CD4-positive, alpha-beta T cell treated with Interleukin-12 subunit alpha and Interleukin-12 subunit beta, for 1 hour (primary cell): ENCODE data around the gene STK39.
A peak's percentile ranks its signal among the peaks of the same experiment; 100 is the strongest.
"Not testable (repeated sequence)": the region's sequence is repeated elsewhere in the genome, so short reads cannot be mapped to it uniquely, and the experiment has no call there.

Source experiments
- DNase-seq: peaks from one replicate; pipeline ENCODE4 v3.0.0-alpha.2; 2020

The STK39 gene

DNA sequence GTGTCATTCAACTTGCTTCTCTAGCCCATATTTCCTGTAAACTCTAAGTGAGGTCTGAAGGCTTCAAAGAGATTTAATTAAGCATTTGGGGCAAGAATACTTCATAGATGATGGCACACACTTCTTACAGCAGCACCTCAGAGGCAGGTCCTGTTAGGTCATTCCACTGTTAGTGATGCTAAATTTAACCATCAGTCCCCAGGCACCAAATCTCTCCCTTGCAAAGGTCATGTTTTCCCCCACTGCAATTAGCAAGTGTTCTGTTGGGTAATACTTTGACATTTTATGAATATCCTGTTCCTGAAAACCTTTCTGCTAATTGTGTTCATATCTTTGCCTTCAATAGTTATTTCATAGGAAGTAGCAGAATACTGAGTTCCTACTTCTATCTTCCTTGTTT, 117.0 kb downstream of the STK39 start:
- DNase-seq: no peak

DNA sequence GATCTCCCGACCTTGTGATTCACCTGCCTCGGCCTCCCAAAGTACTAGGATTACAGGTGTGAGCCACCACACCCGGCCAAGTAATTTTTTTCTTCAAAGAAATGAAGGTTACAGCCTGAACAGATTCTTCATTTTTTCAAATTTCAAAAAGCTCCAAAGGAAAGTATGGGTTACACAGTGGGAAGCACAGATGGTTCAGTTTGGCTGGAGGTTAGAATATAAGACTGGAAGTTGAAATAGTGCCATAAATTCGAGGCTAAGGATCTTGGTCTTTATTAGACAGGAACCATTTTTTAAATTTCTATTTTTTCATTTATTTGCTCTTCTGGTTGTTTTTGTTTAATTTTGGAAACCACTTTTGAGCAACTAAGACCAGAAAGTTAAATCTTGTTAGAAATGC, 120.0 kb downstream of the STK39 start:
- DNase-seq: no peak

DNA sequence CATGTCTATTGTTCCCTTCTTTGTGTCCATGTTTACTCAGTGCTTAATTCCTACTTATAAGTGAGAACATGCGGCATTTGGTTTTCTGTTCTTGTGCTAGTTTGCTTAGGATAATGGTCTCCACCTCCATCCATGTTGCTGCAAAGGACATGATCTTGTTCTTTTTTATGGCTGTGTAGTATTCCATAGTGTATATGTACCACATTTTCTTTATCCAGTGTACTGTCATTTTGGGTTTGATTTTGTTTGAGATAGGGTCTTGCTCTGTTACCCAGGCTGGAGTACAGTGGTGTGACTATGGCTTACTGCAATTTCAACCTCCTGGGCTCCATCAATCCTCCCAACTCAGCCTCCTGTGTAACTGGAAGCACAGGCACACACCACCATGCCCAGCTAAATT, 125.2 kb downstream of the STK39 start:
- not testable (repeated sequence) for DNase-seq

DNA sequence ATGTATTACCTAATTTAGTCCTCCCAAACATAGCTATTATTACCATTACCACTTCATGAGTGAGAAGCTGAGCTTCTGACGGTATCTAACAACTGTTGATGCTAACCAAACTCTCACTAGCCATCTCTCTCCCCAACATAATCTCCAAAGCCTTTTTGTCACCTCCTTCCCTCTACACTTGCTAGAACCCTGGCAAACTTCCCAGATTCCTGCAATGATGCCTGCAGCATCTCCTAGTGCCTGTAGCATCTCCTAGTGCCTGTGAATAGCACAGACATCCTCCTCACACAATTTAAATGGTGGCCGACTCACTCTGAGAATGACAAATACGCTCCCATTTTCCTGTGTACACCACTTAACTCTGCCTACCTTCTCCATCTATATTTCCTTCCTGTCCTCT, 126.7 kb downstream of the STK39 start:
- no peak for DNase-seq

DNA sequence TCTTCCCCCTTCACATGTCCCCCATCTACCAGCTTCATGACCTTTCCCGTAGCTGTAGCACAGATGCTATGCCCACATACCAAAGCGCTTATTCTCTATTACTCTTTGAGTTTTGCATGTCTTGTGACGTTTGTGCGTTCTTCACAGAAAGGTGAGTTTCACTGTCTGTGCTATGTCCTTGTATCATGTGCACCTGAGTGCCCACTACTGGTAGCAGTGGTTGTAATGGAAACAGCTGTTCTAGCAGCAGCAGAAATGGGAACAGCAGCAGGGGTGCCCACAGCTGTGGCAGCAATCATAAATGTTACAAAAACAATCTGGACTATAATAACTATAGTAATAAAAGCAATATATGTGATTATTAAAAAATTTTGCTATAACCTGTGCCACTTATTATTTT, 127.1 kb downstream of the STK39 start:
- no peak for DNase-seq

- peak; percentile 46 for DNase-seq
Observed at GRCh38 chr2:168119515-168120141, 127.8 kb downstream of the STK39 start.

DNA sequence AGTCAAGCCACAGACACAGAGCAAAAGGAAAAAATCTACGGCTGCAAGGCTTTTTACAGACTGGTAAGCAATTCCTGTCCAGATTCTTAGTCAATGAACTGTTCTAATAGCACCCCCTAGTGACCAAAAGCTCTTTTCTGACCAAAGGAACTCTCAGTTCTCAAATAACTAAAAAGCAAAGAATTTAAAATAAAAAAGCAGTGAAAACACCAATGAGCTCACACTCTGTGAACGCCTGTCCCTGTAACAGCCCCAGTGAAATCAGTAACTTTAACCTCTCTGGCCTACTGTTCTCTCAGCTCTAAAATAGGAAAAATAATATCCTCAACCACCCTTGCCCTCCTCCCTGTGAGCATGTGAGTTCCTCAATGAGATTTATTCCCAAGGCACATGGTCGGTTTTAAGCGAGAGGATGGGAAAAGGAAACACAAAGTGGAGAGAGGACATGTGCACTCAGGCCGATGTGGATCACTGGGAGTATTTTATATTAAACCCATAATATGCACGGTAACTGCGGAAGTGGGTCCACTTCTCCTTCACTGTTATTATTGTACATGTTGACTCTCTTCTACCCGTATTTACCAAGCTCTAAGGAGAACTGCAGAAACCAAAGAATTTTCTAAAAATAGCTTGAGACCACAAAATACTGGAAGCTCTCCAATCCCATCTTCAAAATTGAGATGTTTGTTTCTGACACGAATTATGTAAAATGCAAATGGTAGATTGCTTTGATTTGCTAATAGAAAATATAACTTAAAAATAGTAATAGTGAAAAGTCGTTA, 128.5 kb downstream of the STK39 start:
- peak; percentile 61 for DNase-seq

DNA sequence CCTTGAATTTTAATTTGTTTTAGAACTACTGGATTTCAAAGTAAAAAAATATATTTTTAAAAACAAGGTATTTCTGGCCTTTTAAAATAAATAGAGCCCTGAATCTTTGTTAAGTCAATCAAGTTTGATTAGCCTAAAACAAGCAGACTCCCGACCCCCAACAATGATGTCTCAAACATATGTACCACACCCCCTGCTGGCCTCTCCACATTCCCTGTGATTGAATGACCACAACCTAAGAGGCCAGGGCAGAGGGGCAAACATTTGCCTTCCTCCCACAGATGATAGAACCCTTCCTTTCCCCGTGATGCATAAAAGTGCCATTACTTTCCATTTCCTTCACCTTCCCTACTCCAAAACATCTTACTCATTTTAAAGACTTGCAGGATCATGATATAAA, 130.9 kb downstream of the STK39 start:
- DNase-seq: no peak

DNA sequence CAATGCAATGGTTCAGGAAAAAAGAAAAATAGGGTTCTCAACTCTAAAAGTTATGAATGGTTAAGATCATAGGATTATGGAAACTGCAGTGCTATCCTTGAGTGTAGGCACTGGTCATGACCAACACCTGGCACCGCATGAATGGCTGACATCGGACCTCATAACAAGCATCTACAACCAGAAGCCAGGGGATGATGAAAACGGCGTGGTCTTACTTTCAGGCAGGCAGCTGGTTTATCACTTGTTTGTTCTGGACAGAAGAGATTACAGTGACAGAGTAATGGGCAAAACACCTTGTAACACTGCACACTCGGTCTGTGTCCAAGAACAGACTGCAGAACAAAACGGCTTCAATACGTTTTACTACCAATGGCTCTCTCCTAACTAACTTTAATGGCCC, 132.8 kb downstream of the STK39 start:
- no peak for DNase-seq

DNA sequence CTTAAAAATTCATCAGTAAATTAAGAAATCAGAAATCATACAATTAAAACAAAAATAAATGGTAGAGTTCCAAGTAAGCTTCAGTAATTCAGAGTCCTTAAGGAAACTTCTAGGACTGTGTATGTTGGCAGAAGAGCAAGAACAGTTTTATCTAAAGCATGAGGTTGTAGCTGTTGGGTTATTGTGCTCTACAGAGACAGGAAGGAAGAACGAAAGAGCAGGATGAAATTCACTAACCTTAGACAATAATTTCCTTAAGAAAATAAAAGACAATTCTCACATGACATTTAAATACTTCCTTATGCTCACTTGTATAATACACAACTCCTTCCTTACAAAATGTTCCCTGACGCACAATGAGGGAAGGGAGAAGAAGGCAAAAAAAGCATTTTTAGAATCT, 133.4 kb downstream of the STK39 start:
- no peak for DNase-seq

GRCh38 chr2:168107322-168107721, 140.1 kb downstream of the STK39 start:
- DNase-seq: no peak

DNA sequence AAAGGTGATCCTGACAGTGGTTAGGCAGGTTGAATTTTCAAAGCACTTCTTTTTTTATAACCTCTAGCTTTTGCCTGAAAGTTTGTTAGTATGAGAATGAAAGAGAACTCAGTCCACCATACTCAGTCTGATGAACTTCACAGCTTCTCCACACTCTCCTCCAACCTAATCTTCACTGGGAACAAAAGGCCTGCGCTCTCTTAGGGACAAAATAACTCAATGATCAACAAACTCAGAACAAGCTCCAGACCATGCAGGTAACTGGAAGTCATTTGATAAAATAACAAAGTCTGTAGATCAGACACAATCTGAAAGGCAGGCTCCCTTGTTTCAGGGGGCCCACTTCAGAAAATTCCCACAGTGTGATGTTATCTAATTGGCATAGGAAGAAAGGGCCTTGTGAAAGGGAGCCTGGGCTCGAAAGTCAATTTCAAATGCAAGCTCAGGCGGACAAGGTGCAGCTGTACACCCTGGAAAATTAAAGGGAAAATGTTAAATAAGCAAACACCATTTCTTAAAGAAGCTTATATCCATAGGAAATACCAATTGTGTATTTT, 142.2 kb downstream of the STK39 start:
- no peak for DNase-seq

DNA sequence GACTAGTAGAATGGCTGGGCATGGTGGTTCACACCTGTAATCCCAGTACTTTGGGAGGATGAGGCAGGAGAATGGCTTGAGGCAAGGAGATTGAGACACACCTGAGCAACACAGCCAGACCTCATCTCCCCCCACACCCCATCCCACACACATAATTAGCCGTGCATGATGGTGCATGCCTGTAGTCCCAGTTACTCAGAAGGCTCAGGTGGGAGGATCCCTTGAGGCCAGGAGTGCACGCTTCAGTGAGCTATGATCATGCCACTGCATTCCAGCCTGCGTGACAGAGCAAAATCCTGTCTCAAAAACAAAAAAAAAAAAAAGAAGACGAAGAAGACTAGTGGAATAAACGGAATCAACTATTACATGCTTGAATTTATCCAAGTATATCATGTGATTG, 150.0 kb downstream of the STK39 start:
- DNase-seq: no peak

- no peak for DNase-seq
Observed at GRCh38 chr2:168096158-168096557, 151.2 kb downstream of the STK39 start.

DNA sequence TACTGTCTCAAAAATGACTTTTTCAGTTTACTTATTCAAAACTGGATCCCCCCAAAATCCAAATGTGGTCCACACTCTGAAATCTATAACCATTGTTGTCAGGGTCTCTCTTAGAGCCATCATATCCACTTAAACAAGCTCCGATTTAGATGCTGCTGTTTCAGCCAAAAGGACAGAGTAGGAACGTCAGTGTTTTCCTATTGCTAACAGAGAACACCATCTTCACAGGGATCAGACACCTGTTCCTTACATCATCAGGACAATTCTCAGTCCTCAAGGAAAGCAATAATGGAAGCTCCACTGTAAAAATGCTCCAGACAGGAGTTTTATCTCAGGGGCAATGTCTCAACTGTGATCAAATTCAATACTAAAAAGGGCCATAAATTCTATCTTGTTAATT, 155.4 kb downstream of the STK39 start:
- DNase-seq: no peak

DNA sequence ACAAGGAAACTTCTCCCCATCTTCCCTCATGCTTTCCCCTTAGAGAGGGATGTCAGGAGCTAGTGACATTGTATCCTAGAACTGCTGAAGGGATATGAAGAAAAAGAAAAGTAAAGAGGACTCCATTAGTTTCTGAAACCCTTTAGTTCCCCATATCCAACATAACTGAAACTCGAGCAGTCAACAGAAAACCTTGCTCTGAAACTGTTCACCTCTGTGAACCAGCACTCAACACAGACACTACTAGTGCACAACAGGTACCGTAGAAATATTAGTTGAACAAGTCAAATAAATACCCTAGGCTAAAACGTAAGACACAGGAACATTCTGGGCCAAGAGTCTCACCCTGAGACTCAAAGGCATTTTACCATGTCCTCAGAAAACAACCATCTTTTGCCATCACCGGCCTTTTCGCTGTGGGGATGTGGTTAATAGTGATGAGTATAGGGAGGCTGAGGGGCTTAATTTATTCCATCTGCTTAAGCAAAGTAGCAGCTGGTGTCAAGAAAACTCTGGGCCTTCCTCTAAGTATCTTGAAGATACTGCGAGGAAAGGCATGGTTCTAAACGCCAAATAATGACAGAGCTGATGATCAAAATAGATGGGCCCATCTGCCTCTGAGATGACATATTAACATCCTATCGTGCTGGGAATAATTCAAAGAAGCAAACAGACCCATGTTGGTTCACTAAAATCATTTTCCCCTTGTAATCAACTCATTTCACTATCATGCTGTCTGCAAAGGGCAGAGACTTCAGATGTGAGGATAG, 156.8 kb downstream of the STK39 start:
- no peak for DNase-seq

DNA sequence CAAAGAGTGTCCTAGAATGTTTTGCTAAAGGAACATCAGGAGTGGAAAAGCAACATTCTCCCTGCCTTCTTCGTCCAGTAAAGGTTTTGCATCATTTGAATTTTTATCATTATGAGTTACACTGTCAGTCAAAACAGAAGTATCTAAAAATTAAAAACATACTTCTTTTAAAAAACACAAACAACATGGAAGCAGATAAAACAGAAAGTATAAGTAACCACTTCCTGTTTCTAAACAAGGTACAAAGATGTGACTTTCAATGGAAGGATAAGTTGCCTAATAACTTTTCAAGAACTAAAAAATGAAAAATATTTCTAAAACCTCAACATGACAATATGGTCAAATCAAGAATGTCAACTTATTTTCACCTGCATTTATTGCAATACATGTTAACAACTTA, 158.2 kb downstream of the STK39 start:
- DNase-seq: peak; percentile 4

DNA sequence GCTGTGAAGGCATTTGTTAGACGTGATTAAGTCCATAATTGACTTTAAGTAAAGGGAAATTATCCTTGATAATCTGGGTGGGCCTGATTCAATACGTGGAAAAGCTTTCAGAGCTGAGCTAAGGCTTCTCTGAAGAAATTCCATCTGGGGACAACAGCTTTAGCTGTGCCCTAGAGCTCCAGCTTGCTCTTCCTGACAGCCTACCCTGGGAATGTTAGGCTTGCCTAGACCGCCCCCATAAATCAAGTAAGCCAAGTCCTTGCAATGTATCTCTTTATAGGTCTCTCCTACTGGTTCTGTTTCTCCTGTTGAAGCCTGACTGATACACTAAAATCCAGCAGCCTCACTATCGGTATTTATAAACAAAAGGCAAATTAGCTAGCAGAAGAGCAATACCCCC, 160.0 kb downstream of the STK39 start:
- DNase-seq: no peak

DNA sequence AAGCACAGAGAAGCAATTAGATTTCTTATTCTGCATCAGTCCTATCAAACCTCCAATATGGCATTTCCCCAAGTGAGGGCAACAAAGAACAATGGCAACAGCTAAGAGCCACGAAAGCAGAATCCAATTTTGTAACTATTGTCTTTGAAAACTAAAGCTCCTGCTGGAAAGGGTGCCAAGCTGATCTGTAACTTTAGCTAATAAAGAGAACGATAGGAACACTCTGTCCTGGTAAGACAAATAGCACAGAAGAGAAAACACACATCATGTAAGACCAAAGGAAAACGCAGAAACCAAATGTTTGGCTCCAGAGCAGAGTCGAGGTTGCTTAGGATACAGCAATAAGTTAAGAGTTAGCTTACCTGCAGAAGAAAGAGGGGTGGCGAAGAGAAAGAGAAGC, 160.5 kb downstream of the STK39 start:
- no peak for DNase-seq

- no peak for DNase-seq
Observed at GRCh38 chr2:168085801-168086361, 161.5 kb downstream of the STK39 start.

GRCh38 chr2:168084288-168084687, 163.1 kb downstream of the STK39 start:
- no peak for DNase-seq

DNA sequence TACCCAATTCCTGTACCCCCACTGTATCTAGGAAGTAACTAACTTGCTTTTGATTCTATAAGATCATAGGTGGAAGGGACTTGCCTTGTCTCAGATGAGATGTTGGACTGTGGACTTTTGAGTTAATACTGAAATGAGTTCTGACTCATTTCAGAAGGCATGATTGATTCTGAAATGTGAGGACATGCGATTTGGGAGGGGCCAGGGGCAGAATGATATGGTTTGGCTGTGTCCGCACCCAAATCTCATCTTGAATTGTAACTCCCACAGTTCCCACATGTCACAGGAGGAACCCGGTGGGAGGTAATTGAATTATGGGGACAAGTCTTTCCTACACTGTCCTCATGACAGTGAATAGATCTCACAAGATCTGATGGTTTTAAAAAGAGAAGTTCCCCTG, 165.9 kb downstream of the STK39 start:
- not testable (repeated sequence) for DNase-seq

DNA sequence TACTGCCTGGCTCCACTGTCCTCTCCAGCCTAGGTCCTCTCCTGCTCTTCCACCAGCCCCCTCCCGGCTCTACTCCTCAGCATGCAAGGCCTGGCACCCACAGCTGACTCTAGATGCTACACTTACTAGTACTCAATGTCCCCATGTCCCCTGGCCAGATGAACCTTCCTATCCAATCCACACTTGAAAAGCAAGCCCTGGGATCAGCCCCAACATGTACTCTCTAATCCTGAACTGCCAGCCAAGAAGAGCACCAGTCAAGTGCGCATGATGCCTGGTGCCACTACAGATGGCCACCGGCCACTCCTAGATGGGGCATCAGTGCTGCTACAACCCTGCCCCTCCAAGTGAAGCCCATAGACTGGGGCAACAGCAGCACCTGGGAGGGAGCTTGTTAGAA, 168.2 kb downstream of the STK39 start:
- no peak for DNase-seq
